Measurements from ENCODE around the gene CTDP1. TPM values are rescaled to one million over a fixed set of nuclear protein-coding genes. Genes with fewer than 3 reads are reported as not detected.
"Not testable (repeated sequence)": the region's sequence is repeated elsewhere in the genome, so short reads cannot be mapped to it uniquely, and the experiment has no call there.

The CTDP1 gene
- polyA plus RNA-seq, 1 donor = 10.7 TPM

DNA sequence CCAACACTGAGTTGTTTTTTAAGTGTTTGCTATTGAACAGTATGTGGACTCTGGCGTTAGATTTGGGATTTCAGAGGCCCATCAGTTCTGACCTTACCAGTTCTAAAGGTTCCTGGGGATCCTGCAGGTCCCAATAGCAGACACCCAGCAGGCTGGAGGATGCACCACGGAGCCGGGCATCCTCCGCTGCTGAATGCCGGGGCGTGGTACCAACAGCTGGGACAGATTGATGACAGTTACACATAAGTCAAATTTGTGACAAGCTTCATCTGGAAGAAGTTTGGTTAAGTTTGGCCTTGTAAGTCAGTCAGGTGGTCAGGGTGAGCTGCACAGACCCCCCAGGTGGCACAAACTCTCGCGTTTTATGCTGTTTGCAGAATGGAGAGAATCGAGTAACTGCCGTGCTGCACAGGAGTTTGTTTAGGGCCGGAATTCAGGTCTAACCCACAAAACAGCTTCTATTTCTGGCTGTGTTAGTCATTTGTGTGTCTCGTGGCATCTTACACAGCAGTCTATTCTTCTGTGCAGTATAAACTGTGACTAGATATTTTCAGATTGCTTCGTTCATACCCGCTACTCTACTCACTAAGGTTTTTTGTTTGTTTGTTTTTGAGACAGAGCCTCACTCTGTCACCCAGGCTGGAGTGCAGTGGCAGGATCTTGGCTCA is 19.2 kb downstream of the CTDP1 start:
- DNase-seq = no peak

DNA sequence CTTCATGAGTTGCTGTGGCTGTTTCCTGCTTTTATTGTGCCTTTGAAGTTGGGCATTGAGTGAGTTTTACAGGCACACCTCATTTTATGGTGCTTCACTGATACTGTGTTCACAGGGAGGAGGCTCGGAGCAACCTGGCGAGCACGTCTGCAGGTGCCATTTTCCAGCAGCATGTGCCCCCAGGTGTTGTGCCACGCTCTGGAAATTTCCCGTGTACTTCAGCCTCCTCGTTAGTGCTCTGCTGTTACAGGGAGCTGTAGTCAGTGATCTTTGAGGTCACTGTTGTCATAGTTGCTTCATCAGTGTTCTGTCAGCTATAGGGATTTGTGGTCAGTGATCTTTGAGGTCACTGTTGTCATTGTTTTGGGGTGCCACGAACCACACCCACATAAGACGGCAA is 20.1 kb downstream of the CTDP1 start:
- no peak for DNase-seq

DNA sequence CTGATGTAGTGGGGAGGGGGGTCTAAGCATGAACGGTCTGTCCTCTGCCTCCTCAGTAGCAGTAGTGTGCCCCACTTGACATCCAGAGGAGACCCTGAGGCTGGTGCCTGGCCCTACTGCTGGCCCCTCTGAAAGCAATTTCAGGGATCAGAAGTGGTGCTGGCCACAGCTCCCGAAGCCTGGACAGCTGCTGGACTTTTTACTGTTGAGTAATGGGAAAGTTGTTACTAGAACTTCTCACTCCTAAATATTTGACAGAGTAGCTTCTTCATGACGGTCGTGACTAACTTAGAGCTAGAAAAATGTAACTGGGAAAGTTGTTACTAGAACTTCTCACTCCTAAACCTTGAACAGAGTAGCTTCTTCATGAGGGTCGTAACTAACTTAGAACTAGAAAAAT is 23.3 kb downstream of the CTDP1 start:
- no peak for DNase-seq

DNA sequence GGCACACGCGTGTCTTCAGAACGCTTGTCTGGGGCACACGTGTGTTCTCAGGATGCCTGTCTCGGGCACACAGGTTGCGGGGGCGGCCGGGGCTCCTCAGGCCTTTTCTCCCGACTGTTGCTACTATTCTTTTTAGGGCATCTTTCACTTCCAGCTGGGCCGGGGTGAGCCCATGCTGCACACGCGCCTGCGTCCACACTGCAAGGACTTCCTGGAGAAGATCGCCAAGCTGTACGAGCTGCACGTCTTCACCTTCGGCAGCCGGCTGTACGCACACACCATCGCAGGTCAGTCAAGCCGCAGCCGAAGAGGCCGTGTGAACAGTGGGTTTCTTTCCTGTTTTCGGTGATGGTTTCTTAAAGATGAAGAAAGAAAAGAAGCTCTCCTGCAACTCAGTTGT is 25.0 kb downstream of the CTDP1 start:
- no peak for DNase-seq

DNA sequence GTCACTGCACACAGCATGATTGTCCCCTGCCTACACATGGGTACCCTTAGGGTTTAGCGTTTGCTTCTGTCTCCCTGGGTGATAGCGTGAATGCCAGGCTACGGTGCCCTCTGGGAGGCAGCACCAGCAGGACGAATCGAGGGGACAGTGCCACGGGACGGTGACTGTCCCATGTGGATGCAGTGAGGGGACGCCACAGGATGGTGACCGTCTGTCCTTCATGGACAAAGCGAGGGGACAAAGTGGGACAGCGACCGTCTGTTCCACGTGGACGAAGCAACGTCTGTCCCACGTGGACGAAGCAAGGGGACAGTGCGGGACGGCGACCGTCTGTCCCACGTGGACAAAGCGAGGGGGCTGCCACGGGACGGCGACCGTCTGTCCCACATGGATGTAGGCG is 25.7 kb downstream of the CTDP1 start:
- no peak for DNase-seq

DNA sequence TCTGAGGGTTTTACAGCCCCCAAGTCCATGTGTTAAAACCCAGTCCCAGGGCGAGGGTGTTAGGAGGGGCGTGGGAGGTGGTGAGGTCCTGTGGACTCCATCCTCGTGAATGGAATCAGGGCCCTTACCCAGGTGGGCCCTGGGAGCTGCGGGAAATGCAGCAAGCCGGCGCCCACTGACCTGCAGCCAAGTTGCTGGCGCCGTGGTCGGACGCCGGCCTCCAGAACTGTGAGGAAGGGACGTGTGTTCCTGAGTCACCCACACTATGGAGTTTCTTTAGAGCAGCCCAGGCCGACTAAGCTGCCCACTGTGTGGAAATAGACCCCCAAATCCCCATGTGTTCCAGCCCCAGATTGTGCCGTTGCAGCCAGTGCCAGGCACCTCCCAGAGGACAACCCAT is 26.4 kb downstream of the CTDP1 start:
- no peak for DNase-seq

DNA sequence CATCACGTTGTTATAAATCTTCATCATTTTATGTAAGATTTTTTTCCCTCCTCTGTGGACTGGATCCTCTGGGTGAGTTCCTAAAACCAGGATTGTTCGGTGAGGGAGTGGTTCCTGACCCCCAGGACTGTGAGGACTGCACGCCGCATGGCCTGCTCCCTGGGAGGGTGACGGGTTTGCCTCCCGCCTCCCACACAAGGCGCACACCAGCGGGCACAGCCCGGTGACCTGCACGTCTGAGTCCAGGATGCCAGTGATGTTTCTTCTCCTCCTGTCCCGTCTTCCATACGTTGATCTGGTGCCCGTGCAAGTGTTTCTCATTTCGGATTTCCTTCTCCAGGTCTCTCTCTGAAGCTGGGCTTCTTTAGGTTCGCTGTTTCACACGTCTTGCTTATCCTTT is 27.1 kb downstream of the CTDP1 start:
- DNase-seq = no peak

DNA sequence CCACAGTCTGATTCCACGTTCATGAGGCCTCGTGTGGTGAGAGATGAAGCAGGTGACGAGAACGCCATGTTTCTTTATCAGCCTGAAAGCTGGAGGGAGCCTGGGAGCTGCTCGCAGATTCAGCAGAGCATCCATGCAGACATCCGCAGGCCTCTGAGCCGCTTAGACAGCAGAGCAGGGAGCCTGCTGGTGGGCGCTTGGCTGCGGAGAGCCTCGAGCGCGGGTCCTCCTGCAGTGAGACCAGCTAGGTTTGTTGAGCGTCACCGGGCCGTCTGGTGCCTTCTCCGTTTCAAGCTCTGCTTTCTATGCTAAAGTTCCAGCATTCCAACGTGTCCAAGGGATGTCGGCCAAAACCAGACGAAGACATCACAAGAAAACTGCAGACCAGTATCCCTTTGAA is 27.6 kb downstream of the CTDP1 start:
- DNase-seq = no peak

DNA sequence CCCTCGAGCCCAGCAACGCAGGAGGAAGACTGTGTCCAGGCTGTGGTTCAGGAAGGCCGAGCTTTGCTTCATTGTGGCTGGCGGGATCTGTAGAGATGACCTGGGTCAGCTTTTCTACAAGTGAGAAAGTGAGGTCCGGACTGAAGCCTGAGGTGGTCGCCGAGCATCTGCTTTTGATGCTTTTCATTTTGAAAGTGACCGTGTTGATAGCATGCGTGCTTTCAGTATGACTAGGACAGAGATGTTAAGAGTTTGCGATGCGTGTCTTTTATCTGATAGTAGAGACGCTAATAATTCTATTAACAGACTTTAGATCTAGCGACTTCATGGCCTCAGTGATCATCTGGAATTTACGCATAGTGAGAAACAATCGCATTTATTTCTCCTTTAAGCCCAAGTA is 28.1 kb downstream of the CTDP1 start:
- DNase-seq = no peak

DNA sequence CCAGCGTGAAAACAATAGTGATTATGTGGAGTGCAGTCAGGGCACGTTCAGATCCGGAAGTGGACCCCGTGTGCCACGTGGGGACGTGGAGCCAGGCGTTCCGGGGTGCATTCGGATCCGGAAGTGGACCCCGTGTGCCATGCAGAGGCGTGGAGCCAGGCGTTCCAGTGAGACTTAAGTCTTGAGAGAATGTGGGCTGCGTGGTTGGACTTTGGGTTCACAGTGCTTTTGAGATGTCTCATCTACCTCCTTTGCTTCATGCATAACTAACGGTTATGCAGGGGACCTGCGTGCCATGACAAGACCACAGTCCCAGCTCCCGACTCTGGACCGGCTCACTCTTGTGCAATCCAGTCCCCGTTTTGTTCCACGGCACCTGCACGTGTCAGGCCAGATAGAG is 28.8 kb downstream of the CTDP1 start:
- DNase-seq = no peak

DNA sequence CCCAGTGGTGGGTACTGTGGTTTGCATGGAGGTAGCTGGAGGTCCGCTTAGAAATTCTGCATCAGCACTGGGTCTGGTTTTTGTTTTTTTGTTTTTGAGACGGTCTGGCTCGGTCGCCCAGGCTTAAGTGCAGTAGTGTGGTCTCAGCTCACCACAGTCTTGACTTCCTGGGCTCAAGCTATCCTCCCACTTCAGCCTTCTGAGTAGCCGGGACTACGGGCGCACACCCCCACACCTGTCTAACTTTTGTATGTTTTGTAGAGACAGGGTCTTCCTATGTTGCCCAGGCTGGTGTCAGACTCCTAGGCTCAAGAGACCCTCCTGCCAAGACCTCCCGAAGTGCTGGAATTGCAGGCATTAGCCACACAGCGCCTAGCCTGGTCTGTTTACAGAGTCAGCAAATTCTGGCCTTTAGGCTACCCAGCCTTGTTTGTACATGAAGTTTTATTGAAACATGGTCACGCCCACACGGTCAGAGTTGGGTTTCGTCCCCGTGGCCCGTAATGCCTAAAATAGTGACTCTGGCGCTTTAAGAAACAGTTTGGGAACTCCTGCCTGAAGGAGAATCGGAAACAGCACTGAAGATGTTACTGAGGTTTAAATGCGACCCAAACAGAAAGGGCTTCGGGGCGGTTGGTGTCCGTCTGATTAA is 32.7 kb downstream of the CTDP1 start:
- DNase-seq = no peak

DNA sequence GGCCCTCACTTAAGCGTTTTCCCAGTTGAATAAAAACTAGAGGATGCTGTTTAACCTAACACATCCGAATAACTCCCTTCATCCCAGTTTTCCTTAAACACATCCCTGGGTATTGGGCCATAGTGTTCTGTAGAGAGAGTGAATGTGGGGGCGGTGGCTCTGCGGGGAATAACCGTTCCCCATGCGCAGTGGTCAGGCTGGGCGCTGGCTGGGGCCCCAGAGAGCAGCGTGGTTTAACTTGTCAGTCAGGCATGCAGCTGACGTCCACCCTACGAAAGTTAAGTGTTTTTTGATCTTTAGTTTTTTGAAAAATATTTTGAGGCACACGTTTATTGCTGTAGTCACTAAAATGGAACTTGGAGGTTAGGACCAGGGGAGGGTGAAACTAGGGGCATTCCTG is 33.7 kb downstream of the CTDP1 start:
- no peak for DNase-seq

DNA sequence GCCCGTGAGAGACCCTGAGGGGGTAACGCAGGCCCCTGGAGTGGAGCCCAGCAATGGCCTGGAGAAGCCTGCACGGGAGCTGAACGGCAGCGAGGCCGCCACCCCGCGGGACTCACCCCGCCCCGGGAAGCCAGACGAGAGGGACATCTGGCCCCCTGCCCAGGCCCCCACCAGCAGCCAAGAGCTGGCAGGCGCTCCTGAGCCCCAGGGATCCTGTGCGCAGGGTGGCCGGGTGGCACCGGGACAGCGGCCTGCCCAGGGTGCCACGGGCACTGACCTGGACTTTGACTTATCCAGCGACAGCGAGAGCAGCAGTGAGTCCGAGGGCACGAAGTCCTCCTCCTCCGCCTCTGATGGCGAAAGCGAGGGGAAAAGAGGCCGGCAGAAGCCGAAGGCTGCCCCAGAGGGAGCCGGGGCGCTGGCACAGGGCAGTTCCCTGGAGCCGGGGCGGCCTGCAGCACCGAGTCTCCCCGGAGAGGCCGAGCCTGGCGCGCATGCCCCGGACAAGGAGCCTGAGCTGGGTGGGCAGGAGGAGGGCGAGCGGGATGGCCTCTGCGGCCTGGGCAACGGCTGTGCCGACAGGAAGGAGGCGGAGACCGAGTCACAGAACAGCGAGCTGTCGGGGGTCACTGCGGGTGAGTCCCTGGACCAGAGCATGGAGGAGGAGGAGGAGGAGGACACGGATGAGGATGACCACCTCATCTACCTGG is 35.1 kb downstream of the CTDP1 start:
- DNase-seq = no peak

DNA sequence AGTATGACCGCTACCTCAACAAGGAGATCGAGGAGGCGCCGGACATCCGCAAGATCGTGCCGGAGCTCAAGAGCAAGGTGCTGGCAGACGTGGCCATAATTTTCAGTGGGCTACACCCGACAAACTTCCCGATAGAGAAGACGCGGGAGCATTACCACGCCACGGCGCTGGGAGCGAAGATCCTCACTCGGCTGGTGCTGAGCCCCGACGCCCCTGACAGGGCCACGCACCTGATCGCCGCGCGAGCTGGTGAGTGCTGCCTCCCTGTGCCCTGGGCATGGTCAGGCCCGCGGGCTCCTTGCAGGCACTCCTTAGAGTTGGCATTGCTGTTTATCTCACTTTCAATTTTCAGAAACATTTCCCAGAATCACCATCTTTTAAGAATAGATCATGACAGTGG is 35.7 kb downstream of the CTDP1 start:
- no peak for DNase-seq

DNA sequence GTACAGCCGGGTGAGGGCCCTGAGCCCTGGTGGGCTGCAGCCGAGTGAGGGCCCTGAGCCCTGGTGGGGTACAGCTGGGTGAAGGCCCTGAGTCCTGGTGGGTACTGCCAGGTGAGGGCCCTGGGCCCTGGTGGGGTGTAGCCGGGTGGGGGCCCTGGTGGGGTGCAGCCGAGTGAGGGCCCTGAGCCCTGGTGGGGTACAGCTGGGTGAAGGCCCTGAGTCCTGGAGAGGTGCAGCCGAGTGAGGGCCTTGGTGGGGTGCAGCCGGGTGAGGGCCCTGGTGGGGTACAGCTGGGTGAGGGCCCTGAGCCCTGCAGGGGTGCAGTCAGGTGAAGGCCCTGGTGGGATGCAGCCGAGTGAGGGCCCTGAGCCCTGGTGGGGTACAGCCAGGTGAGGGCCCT is 37.5 kb downstream of the CTDP1 start:
- DNase-seq = no peak

DNA sequence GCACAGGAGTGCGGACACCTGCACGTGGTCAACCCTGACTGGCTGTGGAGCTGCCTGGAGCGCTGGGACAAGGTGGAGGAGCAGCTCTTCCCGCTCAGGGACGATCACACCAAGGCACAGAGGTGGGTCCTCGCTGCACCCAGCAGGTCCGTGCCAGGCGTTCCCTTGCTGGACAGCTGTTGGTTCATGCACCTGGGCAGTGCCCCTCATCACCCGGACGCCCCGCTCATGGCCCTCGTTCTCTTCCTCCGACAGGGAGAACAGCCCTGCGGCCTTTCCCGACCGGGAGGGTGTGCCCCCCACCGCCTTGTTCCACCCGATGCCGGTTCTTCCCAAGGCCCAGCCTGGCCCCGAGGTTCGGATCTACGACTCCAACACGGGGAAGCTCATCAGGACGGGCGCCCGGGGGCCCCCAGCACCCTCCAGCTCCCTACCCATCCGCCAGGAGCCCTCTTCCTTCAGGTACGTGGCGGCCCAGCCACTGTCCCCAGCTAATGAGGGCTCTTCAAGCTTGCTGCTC is 38.0 kb downstream of the CTDP1 start:
- no peak for DNase-seq

DNA sequence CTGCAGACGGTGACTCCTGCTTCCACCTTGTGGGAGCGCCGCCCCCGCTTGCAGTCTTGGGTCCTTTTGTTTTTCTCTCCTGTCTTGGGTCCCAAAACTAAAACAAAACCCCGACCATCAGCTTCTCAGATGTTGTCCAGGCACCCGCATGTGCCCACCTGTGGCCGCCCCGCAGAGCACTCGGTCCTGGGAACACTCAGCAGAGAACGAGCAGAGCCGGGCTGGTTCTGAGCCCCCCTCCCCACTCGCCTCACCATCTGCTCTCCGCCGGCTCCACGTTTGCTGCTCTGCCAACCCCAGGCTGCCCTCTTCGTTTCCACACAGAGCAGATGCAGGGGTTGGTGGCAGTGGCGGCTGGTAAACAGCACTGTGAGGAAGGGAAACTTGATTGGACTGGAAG is 38.5 kb downstream of the CTDP1 start:
- no peak for DNase-seq

DNA sequence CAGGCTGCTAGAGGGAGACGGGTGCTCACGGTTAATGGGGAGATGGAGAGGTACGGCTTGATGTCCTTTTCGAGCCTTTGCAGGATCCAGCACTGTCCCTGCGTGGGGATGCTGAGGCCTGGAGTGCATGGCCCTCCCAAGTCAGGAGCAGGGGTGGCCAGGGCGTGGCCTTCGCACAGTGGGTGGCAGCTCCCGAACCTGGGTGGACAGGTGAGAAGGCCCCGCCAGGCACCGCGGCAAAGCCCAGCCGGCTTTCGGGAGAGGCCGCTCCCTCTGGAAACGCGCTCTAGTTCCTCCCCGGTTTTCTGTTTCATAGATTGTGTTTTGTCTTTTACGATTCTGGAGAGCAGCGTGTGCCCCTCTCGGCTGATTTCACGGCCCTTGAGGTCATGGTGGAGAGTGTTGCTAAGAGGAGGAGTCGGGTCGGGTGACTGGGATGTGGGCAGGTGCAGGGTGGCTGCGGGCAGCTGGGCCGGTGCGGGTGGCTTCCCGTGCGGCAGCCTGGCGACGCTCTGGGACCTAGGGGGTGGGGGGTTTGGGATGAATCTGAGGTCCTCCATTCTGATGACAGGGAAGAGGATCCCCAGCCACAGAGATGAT is 39.4 kb downstream of the CTDP1 start:
- DNase-seq = no peak

DNA sequence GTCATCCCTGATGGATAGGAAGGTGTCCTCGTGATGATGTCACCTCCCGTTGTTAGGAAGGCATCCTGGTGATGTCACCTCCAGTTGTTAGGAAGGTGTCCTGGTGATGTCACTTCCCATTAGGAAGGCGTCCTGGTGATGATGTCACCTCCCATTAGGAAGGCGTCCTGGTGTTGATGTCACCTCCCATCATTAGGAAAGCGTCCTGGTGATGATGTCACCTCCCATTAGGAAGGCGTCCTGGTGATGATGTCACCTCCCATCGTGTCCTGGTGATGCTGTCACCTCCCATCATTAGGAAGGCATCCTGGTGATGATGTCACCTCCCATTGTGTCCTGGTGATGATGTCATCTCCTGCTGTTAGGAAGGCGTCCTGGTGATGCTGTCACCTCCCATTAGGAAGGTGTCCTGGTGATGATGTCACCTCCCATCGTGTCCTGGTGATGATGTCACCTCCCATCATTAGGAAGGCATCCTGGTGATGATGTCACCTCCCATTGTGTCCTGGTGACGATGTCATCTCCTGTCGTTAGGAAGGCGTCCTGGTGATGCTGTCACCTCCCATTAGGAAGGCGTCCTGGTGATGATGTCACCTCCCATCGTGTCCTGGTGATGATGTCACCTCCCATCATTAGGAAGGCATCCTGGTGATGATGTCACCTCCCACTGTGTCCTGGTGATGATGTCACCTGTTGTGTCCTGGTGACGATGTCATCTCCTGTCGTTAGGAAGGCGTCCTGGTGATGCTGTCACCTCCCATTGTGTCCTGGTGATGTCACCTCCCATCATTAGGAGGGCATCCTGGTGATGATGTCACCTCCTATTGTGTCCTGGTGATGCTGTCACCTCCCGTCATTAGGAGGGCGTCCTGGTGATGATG is 40.1 kb downstream of the CTDP1 start:
- DNase-seq = not testable (repeated sequence)

DNA sequence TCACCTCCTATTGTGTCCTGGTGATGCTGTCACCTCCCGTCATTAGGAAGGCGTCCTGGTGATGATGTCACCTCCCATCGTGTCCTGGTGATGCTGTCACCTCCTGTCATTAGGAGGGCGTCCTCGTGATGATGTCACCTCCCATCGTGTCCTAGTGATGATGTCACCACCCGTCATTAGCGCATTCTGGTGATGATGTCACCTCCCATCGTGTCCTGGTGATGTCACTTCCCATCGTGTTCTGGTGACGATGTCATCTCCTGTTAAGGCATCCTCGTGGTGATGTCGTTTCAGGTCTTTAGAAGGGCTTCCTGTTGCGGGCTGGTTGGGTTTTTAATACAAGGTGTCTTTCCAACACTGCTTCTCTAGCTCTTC is 40.7 kb downstream of the CTDP1 start:
- DNase-seq = no peak

DNA sequence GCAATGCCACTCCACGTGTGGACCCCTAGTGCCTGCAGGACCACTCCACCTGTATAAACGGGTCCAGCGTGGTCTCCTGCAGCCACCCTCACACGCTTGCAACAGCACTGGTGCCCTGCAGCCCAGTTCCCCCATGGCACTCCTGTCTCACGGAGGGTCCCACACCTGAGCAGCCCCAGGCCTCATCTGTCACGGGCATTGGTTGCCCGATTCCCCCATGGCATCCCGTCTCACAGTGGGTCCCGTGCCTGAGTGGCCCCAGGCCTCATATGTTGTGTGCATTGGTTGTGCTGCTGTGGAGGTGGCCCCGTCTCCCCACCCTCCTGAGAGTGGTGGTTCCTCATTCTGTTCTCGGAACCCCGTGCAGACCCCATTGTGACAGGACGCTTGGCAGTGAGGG is 43.4 kb downstream of the CTDP1 start:
- no peak for DNase-seq

DNA sequence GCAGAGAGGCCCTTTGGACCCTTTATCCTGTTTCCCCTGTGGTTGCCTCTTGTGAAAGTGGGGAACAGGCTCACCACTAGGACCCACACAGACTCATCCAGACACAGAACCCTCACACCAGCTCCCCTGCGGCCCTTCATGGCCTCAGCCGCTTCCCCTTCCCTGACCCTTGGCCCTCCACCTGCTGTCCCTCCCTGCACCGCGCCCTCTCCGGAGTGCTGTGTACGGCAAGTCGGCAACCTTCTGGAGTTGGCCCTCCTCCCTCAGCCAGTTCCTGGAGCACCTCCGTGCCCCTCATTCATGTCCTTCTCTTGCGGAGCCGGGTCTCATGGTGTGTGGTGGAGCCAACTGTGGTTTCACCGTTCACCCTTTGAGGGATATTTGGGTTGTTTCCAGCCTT is 44.0 kb downstream of the CTDP1 start:
- no peak for DNase-seq

Data from left kidney (tissue), 2 donors.